ENCODE results near the gene ART1.

The ART1 gene

GRCh38 chr11:3700410-3700809, 55.5 kb downstream of the ART1 start:
- no peak for DNase-seq (ENCODE audit: extremely low read depth, low read depth)
- TF ChIP-seq, protein P1, sequence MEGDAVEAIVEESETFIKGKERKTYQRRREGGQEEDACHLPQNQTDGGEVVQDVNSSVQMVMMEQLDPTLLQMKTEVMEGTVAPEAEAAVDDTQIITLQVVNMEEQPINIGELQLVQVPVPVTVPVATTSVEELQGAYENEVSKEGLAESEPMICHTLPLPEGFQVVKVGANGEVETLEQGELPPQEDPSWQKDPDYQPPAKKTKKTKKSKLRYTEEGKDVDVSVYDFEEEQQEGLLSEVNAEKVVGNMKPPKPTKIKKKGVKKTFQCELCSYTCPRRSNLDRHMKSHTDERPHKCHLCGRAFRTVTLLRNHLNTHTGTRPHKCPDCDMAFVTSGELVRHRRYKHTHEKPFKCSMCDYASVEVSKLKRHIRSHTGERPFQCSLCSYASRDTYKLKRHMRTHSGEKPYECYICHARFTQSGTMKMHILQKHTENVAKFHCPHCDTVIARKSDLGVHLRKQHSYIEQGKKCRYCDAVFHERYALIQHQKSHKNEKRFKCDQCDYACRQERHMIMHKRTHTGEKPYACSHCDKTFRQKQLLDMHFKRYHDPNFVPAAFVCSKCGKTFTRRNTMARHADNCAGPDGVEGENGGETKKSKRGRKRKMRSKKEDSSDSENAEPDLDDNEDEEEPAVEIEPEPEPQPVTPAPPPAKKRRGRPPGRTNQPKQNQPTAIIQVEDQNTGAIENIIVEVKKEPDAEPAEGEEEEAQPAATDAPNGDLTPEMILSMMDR (IDR thresholded peaks at IDR 0.05; ENCODE audit: low read depth, low read length, missing control alignments) = no peak
- H3K4me3 ChIP-seq (replicated peaks; ENCODE audit: low read depth, low read length) = no peak overlapping the region

DNA sequence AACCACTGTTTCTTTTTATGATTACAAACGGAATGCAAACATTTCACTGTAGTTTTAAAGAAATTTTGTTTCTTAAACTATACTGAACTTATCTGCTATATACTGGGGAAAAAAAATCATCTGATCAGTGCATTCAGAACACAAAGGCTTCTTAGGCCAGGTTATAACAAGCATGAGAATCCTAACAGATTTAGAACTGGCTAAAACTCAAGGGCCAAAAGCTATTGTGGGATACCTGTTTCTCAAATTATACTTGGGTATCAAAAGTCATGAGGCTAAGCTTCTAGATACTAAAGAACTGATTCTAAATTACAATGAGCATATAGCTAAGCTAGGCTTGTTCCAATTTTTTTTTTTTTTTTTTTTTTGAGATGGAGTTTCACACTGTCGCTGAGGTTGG, 56.0 kb downstream of the ART1 start:
- no peak overlapping the region for H3K4me3 ChIP-seq (replicated peaks; ENCODE audit: low read depth, low read length)
- TF ChIP-seq, protein P1 (IDR thresholded peaks at IDR 0.05; ENCODE audit: low read depth, low read length, missing control alignments) = no peak
- no peak for DNase-seq (ENCODE audit: extremely low read depth, low read depth)

- H3K4me3 ChIP-seq (replicated peaks; ENCODE audit: low read depth, low read length) = no peak overlapping the region
- no peak for DNase-seq (ENCODE audit: extremely low read depth, low read depth)
- TF ChIP-seq, protein P1 (IDR thresholded peaks at IDR 0.05; ENCODE audit: low read depth, low read length, missing control alignments) = no peak
These were observed 58.5 kb downstream of the ART1 start for GRCh38 chr11:3703383-3703782.

- H3K4me3 ChIP-seq (replicated peaks; ENCODE audit: low read depth, low read length) = no peak overlapping the region
- DNase-seq (ENCODE audit: extremely low read depth, low read depth) = no peak
- TF ChIP-seq, protein P1 (IDR thresholded peaks at IDR 0.05; ENCODE audit: low read depth, low read length, missing control alignments) = no peak
These were observed 62.2 kb downstream of the ART1 start for GRCh38 chr11:3707176-3707575.

DNA sequence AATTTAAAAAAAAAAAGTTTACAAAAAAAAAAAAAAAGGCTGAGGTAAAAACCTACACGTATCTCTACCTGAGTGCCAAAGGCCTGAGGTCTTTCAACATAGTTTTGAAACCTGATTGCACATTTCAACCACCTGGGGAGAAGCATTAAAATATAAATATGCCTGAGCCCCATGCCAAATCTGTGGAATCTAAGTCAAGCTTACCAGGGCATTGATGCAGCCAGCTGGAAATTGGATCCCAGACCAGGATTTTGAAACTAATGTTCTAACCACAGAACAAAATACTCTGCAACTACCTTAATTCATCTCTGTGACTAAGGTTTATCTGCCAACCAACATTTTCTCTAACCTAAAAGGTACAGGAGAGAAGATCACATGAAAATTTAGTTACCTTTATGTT, 65.0 kb downstream of the ART1 start:
- TF ChIP-seq, protein P1 (IDR thresholded peaks at IDR 0.05; ENCODE audit: low read depth, low read length, missing control alignments) = no peak
- no peak for DNase-seq (ENCODE audit: extremely low read depth, low read depth)
- no peak overlapping the region for H3K4me3 ChIP-seq (replicated peaks; ENCODE audit: low read depth, low read length)

DNA sequence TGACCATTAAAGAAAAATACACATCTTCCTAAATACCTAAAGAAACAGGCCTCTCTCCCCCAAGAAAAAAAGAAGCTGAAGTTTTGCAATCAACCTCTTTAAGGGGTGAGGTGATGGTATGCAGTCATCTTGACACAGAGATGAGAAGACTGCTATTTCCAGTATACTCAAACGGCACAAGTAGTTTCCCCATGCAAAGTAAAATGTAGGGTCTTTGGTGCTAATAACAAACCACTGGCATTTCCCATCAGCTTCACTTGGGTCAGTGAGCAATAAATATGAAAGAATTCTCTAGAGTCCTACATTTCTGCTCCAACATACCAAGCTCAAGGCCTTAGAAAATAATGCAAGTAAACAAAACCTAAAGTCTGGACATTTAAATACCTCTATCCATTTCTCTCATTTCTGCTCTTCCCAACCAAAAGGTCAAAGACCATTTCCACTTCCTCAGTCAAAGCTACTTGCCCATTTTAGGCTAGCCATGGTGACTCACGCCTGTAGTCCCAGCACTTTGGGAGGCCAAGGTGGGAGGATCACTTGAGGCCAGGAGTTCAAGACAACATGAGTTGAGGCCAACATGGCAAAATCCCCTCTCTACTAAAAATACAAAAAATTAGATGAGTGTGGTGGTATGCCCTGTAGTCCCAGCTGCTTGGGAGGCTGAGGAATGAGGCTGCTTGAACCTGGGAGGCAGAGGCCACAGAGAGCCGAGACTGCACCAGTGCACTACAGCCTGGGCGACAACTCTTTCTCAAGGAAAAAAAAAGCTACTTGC, 65.7 kb downstream of the ART1 start:
- TF ChIP-seq, protein P1 (IDR thresholded peaks at IDR 0.05; ENCODE audit: low read depth, low read length, missing control alignments) = no peak
- DNase-seq (ENCODE audit: extremely low read depth, low read depth) = no peak
- no peak overlapping the region for H3K4me3 ChIP-seq (replicated peaks; ENCODE audit: low read depth, low read length)

DNA sequence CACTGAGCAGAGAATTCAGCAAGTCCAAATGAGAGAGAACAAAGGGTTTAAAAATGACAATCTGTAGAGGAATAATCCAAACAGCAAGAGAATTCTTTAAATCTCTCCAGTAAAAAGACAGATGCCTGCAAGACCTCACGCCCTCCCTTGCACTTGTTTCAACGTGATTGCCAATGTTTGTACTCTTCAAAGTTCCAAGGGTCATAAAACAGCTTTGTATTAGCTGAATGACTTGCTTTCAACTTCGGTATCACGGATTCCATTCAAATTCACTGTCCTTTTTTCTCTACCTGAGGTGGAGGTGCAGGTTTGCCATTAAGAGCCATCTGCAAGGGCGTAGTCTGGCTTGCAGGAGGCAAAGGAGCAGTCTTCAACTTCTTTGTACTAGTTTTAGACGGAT, 67.3 kb downstream of the ART1 start:
- no peak overlapping the region for H3K4me3 ChIP-seq (replicated peaks; ENCODE audit: low read depth, low read length)
- DNase-seq (ENCODE audit: extremely low read depth, low read depth) = no peak

More for the DNA sequence above, 67.3 kb downstream of the ART1 start:
- TF ChIP-seq, protein P1 (IDR thresholded peaks at IDR 0.05; ENCODE audit: low read depth, low read length, missing control alignments) = no peak
